Erythroblast (primary cell): ENCODE data around the gene CIPC.

Experiments
- DNase-seq, 2 experiments: peaks; one replicate each; lab custom pipeline; 2025; lab: John Stamatoyannopoulos, UW
- GATA1 ChIP-seq: IDR thresholded peaks from 2 replicates; pipeline ENCODE4 v1.6.1; 2011; ENCODE audit warnings: low read depth, mild to moderate bottlenecking, control low read depth, low read length, moderate library complexity
- POLR2A ChIP-seq: IDR thresholded peaks from 2 replicates; pipeline ENCODE4 v1.6.1; 2011; ENCODE audit warnings: mild to moderate bottlenecking, low read length

Gene CIPC

DNA sequence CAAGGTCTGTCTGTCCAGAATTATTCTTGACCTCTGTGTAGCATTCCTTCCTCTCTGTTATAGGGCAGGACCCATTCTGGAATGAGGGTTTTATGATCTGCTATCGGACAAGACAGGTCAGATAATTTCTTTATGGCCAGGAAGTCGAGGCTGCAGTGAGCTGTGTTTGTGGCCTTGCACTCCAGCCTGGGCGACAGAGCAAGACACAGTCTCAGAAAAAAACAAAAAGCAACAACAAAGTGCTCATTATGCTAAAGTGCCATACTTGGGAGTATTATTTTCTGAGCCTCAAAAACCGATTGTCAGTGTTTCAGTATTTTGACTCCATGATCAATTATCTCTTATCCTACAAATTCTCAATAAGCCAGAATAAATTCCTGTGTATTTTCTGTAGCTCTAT lies 4.1 kb downstream of the CIPC start:
- DNase-seq = no peak
- TF ChIP-seq GATA1 (no peak), POLR2A (no peak)

DNA sequence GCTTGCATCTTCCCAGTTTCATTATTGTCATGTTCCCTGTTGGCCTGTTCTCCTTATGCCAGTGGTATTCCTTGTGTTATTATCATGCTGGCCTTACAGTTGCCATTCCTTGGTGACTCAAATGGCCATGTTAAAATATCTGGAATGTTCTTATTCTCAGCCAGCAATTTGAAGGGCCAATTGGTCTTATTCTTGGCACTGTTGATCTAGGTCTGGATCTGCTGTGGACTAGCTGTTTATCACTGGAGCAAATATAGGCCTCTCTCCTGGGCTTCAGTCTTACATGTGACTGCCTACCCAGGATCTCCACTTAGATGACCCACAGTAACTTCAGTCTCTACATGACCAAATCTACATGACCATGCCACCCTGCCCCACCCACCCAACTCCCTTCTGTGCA lies 5.4 kb downstream of the CIPC start:
- TF ChIP-seq GATA1 = no peak
- no peak for TF ChIP-seq POLR2A

DNA sequence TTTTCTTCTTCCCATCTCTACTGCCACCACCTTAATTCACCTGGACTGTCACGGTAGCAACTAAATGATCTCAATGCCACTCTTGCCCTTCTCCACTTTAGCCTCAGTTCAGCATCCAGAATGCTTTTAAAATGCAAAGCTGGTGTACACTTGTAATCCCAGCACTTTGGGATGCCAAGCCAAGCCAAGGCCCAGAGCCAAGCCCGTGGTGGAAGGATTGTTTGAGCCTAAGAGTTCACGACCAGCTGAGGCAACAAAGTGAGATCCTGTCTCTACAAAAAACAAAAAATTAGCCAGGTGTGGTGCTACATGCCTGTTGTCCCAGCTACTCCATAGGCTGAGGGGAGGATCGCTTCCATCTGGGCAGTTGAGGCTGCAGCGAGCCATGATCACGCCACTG lies 5.9 kb downstream of the CIPC start:
- no peak for TF ChIP-seq GATA1
- TF ChIP-seq POLR2A = no peak
- DNase-seq = no peak

More for the DNA sequence above, 5.4 kb downstream of the CIPC start:
- no peak for DNase-seq

DNA sequence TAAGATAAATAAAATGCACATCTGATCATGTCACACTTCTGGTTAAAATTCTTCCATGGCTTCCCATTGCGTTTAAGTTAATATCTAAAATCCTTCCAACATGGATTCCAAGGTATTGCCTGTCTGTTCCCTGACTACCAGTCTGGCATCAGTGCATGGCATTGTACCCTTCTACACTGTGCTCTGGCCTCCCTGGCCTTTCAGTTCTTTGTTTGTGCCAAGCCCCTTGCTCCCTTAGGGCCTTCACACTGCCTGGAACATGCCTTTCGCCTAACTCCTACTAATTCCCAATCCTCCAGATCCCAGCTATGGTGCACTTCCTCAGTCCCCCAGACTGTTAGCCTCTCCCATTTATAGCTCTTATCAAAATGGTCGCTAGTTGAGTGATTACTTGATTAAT lies 6.3 kb downstream of the CIPC start:
- DNase-seq = no peak
- TF ChIP-seq POLR2A = no peak
- TF ChIP-seq GATA1 = no peak

DNA sequence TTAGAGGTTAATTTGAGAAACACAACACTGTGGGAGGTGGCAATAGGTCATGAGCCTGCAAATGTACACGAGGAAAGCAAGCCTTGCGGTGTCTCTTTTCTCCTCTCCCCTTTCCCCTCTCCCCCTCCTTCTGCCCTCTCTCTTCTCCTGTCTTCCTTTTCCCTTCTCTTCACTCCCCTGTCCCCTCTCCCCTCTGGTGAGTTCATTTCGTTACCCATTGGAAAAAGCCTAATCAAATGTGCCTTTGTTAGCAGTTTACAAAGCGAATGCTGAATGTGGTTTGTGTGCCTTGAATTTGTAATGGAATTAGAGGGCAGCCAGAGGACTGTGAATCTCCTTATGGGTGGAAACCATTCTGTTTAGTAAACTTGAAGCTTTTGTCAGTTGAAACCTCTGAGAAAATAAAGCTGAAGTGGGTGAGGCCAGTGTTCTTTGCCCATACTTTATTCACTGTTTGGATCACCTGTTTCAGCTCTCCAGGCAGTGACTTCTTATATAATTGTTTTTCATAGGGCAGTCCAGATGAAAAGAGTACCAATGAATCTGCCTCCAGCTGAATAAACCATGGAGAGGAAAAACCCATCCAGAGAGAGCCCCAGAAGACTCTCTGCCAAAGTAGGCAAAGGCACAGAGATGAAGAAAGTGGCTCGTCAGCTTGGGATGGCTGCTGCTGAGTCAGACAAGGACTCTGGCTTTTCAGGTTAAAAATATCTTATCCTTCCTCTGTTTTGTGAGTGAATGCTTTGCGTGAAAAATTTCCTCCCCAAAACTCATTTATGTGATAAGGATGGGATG lies 7.3 kb downstream of the CIPC start:
- TF ChIP-seq GATA1 (no peak), POLR2A (no peak)
- DNase-seq = no peak

DNA sequence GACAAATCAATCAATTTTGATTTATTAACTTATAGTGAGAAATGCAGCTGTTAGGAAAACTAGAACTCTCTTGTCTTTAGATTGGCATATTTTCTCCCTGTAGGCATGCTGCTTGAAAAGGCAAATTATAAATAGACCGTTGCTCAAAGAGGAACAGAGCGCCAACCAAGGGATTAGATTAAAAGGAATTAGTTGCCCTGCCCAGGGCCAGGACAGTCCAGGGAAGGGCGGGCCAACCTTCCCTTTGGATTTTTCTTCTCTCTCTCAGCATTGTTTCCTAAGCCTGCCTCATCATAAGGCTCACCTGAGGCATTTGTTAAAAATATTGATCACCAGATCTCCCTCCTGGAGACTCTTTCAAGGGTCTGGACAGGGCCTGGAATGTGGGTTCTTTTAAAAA lies 8.6 kb downstream of the CIPC start:
- no peak for TF ChIP-seq GATA1
- TF ChIP-seq POLR2A = no peak
- no peak for DNase-seq

DNA sequence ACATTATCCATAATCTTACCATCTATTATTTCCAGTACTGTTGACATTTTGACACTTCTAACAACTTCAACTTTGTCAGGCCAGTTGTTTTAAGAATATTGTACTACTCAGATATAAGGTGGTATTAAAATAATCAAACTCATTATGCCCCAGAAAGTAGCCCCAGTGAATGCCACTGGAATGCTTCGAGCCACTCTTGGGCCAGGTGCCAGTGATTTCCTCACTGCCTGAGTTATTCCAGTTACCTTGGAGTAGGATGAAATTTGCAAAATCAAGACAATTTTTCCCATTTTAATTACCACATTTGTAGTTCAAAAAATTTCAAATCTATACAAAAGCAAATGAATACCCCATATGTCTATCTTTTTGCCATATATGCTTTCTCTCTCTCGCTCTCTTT lies 9.2 kb downstream of the CIPC start:
- no peak for DNase-seq
- TF ChIP-seq GATA1 (no peak), POLR2A (no peak)

DNA sequence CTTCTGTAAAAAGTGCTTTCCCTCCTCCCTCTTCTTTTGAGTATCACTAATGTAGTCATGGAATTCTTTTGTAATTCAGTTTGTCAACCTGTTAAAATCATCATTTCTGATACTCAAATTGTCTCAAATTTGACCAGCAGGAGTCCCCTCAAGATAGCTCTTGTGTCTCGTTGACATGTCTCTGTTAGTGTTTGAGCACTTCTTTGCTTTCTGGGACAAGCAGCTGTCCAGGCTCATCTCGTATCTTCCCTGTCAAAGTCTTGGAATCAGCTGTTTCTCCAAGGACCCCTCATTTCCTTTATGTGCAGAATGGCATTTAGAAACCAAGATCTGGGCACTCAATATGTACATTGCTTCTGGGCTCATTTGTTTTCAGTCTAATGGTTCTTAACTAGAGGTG lies 10.7 kb downstream of the CIPC start:
- DNase-seq = no peak
- TF ChIP-seq GATA1 (no peak), POLR2A (no peak)

DNA sequence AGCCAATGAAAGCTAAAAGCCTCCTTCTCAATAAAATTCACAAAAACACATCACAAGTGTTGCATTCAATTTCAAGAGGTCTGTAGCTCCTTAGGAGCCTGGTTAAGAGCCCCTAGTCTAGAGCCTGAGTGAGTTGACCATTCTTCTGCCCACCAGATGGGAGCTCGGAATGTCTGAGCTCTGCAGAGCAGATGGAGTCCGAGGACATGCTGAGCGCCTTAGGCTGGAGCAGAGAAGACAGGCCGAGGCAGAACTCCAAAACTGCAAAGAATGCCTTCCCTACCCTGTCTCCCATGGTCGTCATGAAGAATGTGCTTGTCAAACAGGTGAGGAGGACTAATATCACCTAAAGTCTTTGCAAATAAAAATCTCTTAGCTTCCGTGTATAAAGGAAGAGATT lies 11.6 kb downstream of the CIPC start:
- TF ChIP-seq GATA1 (no peak), POLR2A (no peak)
- no peak for DNase-seq

DNA sequence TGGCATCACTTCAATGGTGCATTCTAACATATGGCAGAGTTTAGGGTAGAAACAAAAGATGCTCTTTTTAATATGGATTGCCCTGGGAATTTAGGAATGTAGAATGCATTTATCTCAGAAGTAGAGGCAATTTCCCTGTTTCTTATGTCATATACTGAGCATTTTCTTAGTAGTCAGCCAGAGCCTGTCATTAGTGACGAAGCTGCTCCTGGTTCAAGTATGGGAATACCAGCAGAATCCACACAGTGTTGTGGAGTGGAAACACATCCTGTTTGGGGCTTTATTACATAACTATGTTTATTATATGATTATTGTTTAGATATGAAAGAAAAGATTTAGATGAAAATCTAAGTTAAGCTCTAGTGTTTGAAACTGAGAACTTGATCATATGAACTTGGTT lies 12.2 kb downstream of the CIPC start:
- TF ChIP-seq GATA1 (no peak), POLR2A (no peak)

DNA sequence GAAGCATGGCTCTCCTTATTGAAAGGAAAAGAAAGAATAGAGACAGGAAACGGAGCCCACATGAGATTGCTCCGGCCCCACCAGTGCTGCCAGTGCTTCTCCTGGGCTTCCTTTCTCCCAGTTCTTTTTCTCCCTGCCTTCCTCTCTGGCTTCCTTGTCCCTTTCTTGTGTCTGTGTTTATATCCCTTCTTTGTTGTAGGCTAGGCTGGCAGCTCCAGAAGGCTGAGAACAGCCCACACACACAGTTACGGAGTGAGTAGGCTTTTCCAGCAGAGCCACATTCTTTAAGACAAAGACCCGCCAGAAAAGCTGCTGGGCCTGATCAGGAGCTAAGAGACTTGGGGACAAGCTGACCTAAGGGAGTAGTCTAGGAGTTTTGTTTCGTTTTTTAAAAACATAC lies 13.0 kb downstream of the CIPC start:
- TF ChIP-seq GATA1 = no peak
- no peak for DNase-seq

More for the DNA sequence above, 12.2 kb downstream of the CIPC start:
- no peak for DNase-seq

DNA sequence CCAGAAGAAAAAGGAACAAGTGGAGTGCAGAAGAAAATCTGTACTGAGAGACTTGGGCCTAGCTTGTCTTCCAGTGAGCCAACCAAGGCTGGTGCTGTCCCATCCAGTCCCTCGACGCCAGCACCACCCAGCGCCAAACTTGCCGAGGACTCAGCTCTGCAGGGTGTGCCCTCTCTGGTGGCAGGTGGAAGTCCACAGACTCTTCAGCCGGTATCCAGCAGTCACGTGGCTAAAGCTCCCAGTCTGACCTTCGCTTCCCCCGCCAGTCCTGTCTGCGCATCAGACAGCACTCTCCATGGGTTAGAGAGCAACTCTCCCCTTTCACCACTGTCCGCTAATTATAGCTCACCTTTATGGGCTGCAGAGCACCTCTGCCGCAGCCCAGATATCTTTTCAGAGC lies 15.6 kb downstream of the CIPC start:
- no peak for TF ChIP-seq GATA1
- TF ChIP-seq POLR2A = no peak
- DNase-seq = no peak

DNA sequence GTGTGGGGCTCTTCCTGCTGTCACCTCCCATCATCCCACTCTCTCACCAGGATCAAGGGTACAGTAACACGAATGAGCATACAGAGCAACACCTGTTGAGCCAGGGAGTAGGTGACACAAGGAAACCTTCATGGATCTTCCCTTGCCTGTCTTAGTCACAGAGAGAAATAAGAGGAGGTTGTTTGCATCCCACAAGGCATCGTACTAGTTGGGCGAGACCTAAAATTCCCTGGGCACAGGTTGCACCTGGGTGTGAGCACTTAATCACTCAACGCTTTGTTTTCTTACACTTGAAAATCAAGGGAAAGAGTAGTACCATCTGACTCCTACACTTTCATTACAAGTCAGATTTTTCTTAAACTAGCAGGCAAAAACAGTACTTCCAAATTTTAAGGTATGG lies 16.6 kb downstream of the CIPC start:
- DNase-seq = no peak
- TF ChIP-seq POLR2A (no peak), GATA1 (no peak)

DNA sequence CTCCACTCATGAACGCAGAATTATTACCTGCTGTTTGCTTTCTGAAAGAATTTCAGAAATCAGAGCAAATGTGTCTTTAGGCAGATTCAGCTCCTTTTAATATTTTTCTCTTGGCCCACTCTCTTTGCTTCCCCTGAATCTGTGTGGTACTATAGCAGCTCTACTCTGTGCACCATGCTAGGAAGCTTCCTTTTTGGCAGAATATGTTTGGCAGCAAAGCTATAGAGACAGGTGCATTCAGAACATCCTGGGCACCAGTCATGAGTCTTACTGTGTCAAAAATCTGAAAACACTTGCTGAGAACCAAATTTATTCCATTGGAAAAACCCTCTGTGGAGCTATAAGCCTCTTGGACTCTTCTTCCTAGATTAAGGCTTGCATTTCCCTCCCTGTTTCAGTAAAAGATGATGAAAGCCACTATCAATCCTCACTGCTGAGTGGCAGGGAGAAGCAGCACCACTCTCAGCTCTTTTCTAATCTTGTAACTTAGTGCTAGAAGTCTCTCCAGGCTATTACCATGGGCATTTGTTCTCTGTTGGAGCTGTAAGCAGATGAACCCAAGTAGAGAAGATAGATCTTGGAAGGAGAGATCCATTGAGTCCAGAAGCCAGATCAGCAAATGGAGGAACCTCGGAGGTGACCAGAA lies 18.2 kb downstream of the CIPC start:
- TF ChIP-seq GATA1 = no peak
- TF ChIP-seq POLR2A = no peak
- peak in 1 of 2 experiments; percentile 46 for DNase-seq
